PFSK-1 (cell line): ENCODE measurements around the gene SAFB.

ENCODE experiments used
- FOXP2 ChIP-seq: optimal IDR thresholded peaks from 2 replicates; pipeline ENCODE3; 2011; ENCODE audit warnings: borderline replicate concordance, control low read depth, inconsistent platforms; ENCODE audit not compliant: insufficient read depth; ENCODE audit errors: extremely low read length, extremely low read depth
- POLR2AphosphoS5 ChIP-seq: IDR thresholded peaks from 2 replicates; pipeline ENCODE4 v1.6.1; 2012; ENCODE audit warnings: low read depth, mild to moderate bottlenecking, control low read depth, low read length, moderate library complexity
- REST ChIP-seq, 2 experiments: IDR thresholded peaks; 2 replicates each; pipeline versions ENCODE4 v1.6.1 to v1.8.0; 2011 to 2012; ENCODE audit warnings: low read depth in 2 of 2, low read length in 2 of 2, control low read depth in 1 of 2, inconsistent platforms in 1 of 2, mild to moderate bottlenecking in 1 of 2, moderate library complexity in 1 of 2; ENCODE audit not compliant: insufficient read depth in 1 of 2
- SIN3A ChIP-seq: IDR thresholded peaks from 2 replicates; pipeline ENCODE4 v1.6.1; 2012; ENCODE audit warnings: mild to moderate bottlenecking, low read length, moderate library complexity, borderline replicate concordance; ENCODE audit not compliant: insufficient read depth
- TAF1 ChIP-seq: IDR thresholded peaks from 2 replicates; pipeline ENCODE4 v1.6.1; 2012; ENCODE audit warnings: low read length, control low read depth, borderline replicate concordance; ENCODE audit not compliant: insufficient read depth

The SAFB gene

GRCh38 chr19:5624741-5625278 lies 1.9 kb downstream of the SAFB start:
- no peak for TF ChIP-seq REST (IDR thresholded peaks at IDR 0.05; ENCODE audit: insufficient read depth in 1 of 2, low read depth in 2 of 2, low read length in 2 of 2)
- no peak for TF ChIP-seq FOXP2
- TF ChIP-seq POLR2AphosphoS5 = no peak
- TF ChIP-seq SIN3A = no peak
- no peak for TF ChIP-seq TAF1

GRCh38 chr19:5625641-5626040 lies 2.8 kb downstream of the SAFB start:
- TF ChIP-seq TAF1 (no peak), POLR2AphosphoS5 (no peak), SIN3A (no peak)

GRCh38 chr19:5627395-5627904 lies 4.6 kb downstream of the SAFB start:
- TF ChIP-seq FOXP2 (no peak), TAF1 (no peak), SIN3A (no peak), REST (IDR thresholded peaks at IDR 0.05; ENCODE audit: insufficient read depth in 1 of 2, low read depth in 2 of 2, low read length in 2 of 2) (no peak), POLR2AphosphoS5 (no peak)

- TF ChIP-seq POLR2AphosphoS5 (no peak), REST (IDR thresholded peaks at IDR 0.05; ENCODE audit: insufficient read depth in 1 of 2, low read depth in 2 of 2, low read length in 2 of 2) (no peak), TAF1 (no peak)
These were observed 5.6 kb downstream of the SAFB start for GRCh38 chr19:5628461-5628860.

- TF ChIP-seq FOXP2 (no peak), POLR2AphosphoS5 (no peak), TAF1 (no peak), REST (IDR thresholded peaks at IDR 0.05; ENCODE audit: insufficient read depth in 1 of 2, low read depth in 2 of 2, low read length in 2 of 2) (no peak), SIN3A (no peak)
These were observed 6.1 kb downstream of the SAFB start for GRCh38 chr19:5628919-5629481.
